AG04450 (cell line): ENCODE results near the gene TMEM39A. TPM values are rescaled to one million over a fixed set of nuclear protein-coding genes. Genes with fewer than 3 reads are reported as not detected.

Experiments
- CTCF ChIA-PET: fragments of 300-600, 350-600 bp; formaldehyde crosslinking; extraction: SDS; loops from one replicate; lab custom pipeline; 2022; ENCODE audit warnings: antibody characterized with exemption, inconsistent platforms; lab: Charles Lee
- POLR2A ChIA-PET: fragments of 350-600 bp; formaldehyde crosslinking; extraction: SDS; loops from one replicate; lab custom pipeline; 2021; ENCODE audit warnings: antibody characterized with exemption, inconsistent platforms; lab: Yijun Ruan, JAX
- DNase-seq: peaks from one replicate; pipeline ENCODE4 v3.0.0-alpha.2; 2011; ENCODE audit warnings: low read depth, low spot score
- H3K27ac ChIP-seq: one replicate; pipeline ENCODE4 v1.5.1; 2012; ENCODE audit warnings: low read depth, low read length, control low read depth
- H3K27me3 ChIP-seq: one replicate; pipeline ENCODE4 v1.6.0; 2012; ENCODE audit warnings: low read length; ENCODE audit not compliant: control insufficient read depth, insufficient read depth
- H3K4me3 ChIP-seq: 2 replicates; pipeline ENCODE4 v1.5.1; 2011; ENCODE audit warnings: mild to moderate bottlenecking, low read depth, low read length, control low read depth
- H3K9me3 ChIP-seq: 2 replicates; pipeline ENCODE4 v1.5.1; 2012; ENCODE audit warnings: low read length; ENCODE audit not compliant: control insufficient read depth, insufficient read depth
- polyA plus RNA-seq: library from polyadenylated mRNA; depleted of rRNA; stranded (reverse); fragments of >200 nt; gene quantifications from 2 replicates; pipeline ENCODE4 v1.2.3, GENCODE V29; 2011
- TF ChIP-seq, protein P1 (sequence below): IDR thresholded peaks from 2 replicates; pipeline ENCODE4 v1.5.1; 2011; ENCODE audit warnings: low read depth, low read length, control low read depth, inconsistent platforms

Gene TMEM39A
- polyA plus RNA-seq, 1 experiment = 34.3 TPM

DNA sequence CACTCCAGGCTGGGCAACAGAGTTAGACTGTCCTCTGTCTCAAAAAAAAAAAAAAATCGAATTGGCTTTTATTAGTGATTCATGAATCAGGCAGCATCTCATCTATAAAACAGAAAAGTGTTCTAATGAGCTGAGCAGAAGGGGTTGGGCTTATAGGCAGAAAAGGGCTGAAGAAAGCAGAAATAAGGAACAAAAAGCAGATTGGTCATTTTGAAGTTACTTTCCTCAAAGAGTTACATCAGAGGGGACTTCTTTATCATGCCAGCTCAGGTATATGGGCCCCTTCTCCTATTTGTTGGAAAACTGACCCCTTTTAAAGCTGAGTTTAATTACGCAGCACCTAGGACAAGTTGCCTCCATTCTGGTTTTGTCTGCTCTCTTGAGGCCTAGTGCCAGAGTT, 4.6 kb upstream of the TMEM39A start:
- Histone ChIP-seq H3K27me3 (no peaks in the 10 kb centered on the region), H3K9me3 (no peaks in the 10 kb centered on the region; the same call in 1 of the 2 replicates), H3K27ac (no peak overlapping the region), H3K4me3 (no peak overlapping the region; the same call in 1 of the 2 replicates)
- TF ChIP-seq, protein P1, sequence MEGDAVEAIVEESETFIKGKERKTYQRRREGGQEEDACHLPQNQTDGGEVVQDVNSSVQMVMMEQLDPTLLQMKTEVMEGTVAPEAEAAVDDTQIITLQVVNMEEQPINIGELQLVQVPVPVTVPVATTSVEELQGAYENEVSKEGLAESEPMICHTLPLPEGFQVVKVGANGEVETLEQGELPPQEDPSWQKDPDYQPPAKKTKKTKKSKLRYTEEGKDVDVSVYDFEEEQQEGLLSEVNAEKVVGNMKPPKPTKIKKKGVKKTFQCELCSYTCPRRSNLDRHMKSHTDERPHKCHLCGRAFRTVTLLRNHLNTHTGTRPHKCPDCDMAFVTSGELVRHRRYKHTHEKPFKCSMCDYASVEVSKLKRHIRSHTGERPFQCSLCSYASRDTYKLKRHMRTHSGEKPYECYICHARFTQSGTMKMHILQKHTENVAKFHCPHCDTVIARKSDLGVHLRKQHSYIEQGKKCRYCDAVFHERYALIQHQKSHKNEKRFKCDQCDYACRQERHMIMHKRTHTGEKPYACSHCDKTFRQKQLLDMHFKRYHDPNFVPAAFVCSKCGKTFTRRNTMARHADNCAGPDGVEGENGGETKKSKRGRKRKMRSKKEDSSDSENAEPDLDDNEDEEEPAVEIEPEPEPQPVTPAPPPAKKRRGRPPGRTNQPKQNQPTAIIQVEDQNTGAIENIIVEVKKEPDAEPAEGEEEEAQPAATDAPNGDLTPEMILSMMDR = no peak
- ChIA-PET POLR2A (interaction anchor here (0.7 kb wide), 1 partner anchor 209 kb away, joined by 6 read pairs; the partner anchor contains the start of gene COX17), CTCF (no interaction called here)
- no peak for DNase-seq

DNA sequence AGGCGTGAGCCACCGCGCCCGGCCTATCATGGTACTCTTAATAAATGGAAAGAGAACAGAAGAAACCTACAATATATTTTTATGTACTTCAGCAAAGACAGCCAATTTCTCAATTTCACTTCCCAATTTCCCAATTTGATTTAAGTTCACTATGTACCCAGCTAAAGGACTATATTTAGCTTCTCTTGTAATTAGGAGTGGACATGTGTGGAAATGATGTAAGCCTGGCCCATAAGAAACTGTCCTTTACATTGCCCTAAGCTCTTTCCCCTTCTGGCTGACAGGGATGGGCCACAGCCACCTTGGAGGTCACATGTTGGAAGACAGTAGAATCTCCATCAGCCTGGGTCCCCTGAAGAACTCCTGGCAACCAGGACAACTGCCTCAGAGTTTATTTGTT, 6.2 kb downstream of the TMEM39A start:
- DNase-seq = no peak
- no peak overlapping the region for H3K4me3 ChIP-seq
- ChIA-PET POLR2A (no interaction called here), CTCF (no interaction called here)
- H3K27me3 ChIP-seq = no peaks in the 10 kb centered on the region
- H3K27ac ChIP-seq = no peak overlapping the region
- TF ChIP-seq, protein P1 = no peak
- H3K9me3 ChIP-seq = no peaks in the 10 kb centered on the region

DNA sequence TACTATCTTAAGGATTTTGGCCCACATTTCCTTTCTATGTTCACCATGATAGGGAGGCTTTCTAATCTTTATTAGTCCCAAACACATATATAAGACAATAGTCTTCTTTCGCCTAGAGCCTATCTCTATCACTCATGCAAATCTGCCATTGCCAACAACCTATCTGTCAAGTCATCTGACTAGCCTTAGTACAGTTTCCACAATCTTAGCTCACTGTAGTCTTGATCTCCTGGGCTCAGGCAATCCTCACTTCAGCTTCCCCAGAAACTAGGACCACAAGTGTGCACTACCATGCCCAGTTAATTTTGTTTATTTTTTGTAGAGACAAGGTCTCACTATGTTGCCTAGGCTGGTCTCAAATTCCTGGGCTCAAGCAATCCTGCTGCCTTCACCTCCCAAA, 6.9 kb downstream of the TMEM39A start:
- Histone ChIP-seq H3K27ac (no peak overlapping the region), H3K4me3 (no peak overlapping the region), H3K27me3 (no peaks in the 10 kb centered on the region), H3K9me3 (no peaks in the 10 kb centered on the region)
- ChIA-PET POLR2A (no interaction called here), CTCF (interaction anchor here (0.6 kb wide), 1 partner anchor 13 kb away, joined by 10 read pairs; no protein-coding TSS in a partner anchor)
- TF ChIP-seq, protein P1 = no peak
- no peak for DNase-seq

DNA sequence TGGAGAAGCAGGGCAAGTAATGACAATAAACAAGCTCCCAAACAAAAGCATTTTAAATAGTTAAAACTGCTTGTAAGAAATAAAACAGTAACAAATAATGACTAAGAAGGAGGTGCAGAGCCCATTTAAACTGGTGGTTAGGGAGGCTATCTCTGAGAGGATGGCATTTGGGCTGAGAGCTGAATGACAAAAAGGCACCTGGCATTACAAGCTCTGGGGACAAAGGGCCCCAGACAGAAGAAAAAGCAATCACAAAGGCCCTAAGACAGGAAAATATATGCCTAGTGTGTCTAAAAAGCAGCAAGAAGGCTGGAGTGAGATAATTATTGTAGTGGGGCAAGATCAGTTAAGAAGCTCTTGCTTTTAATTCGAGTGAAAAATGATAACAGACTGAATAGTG, 9.6 kb downstream of the TMEM39A start:
- ChIA-PET CTCF (interaction anchor here (0.6 to 1.1 kb wide), 2 partner anchors 12 to 227 kb away, joined by 3 read pairs; no protein-coding TSS in a partner anchor), POLR2A (interaction anchor here (1.0 kb wide), 1 partner anchor 10 kb away, joined by 3 read pairs; the partner anchor contains the start of gene TMEM39A)
- TF ChIP-seq, protein P1 = no peak

DNA sequence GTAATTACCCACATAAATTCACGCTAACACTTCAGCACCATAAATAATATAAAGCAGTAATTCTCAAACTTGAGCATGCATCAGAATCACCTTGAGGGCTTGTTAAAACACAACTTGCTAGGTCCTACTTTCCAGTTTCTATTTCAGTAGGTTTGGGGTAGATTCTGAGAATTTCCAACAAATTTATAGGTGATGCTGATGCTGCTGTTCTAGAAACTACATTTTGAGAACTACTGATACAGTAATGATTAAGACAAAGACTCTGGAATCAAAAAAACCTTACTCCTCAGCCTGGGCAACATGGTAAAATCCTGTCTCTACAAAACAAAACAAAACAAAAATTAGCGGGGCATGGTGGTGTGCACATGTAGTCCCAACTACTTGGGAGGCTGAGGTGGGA, 18.8 kb downstream of the TMEM39A start:
- CTCF ChIA-PET = no interaction called here
- no peaks in the 10 kb centered on the region for H3K27me3 ChIP-seq
- no peak overlapping the region for H3K27ac ChIP-seq
- TF ChIP-seq, protein P1 = no peak
- POLR2A ChIA-PET = no interaction called here
- H3K4me3 ChIP-seq = no peak overlapping the region
- DNase-seq = no peak
- peaks cover 3% of the 10 kb centered on the region; the same call in 1 of the 2 replicates for H3K9me3 ChIP-seq

More for the DNA sequence above, 9.6 kb downstream of the TMEM39A start:
- no peak overlapping the region for H3K4me3 ChIP-seq
- no peaks in the 10 kb centered on the region for H3K27me3 ChIP-seq
- DNase-seq = no peak
- no peaks in the 10 kb centered on the region for H3K9me3 ChIP-seq
- H3K27ac ChIP-seq = no peak overlapping the region
